Tibial artery (tissue), 4 donors: Measurements from ENCODE around the gene CTAG1B.
"Not testable (repeated sequence)": the region's sequence is repeated elsewhere in the genome, so short reads cannot be mapped to it uniquely, and the experiment has no call there.

Experiments
- DNase-seq, 2 donors: peaks; one replicate each; pipeline ENCODE4 v3.0.0-alpha.2; 2019
- H3K27ac ChIP-seq, 2 donors: fragments of 200-600 bp; sonication (generic) in 1 of 2; 1 replicate in 1 of 2; 2 replicates in 1 of 2; pipeline ENCODE4 v1.5.1; 2018 to 2019; ENCODE audit warnings: mild to moderate bottlenecking in 1 of 2
- H3K27me3 ChIP-seq, 2 donors: fragments of 200-600 bp; sonication (generic) in 1 of 2; one replicate each; pipeline versions ENCODE4 v1.5.1 to v1.6.0; 2016 to 2019
- H3K36me3 ChIP-seq, 3 donors: fragments of 200-600 bp; sonication (generic) in 2 of 3; one replicate each; pipeline ENCODE4 v1.5.1; 2016 to 2019; ENCODE audit warnings: mild to moderate bottlenecking in 2 of 3
- H3K4me1 ChIP-seq, 4 donors: fragments of 200-600 bp; sonication (generic) in 2 of 4; 1 replicate in 3 of 4; 2 replicates in 1 of 4; pipeline ENCODE4 v1.5.1; 2016 to 2019
- H3K4me3 ChIP-seq, 2 donors: fragments of 200-600 bp; sonication (generic) in 1 of 2; 1 replicate in 1 of 2; 2 replicates in 1 of 2; pipeline ENCODE4 v1.5.1; 2018 to 2019; ENCODE audit warnings: mild to moderate bottlenecking in 2 of 2
- H3K9me3 ChIP-seq, 3 donors: fragments of 200-600 bp; sonication (generic) in 1 of 3; one replicate each; pipeline ENCODE4 v1.5.1; 2016 to 2019
- intact Hi-C: fragments of 100-400 bp; cut with DNase I; formaldehyde crosslinking; loops from one replicate; pipeline ENCODE4 v1.15.0; 2023; ENCODE audit warnings: low total_unique reads
- TF ChIP-seq, protein P1 (sequence below), 2 experiments: fragments of 200-600 bp in 1 of 2; fragments of 450-650 bp in 1 of 2; IDR thresholded peaks; one replicate each; pipeline ENCODE4 v1.5.1; 2017 to 2019; ENCODE audit warnings: antibody characterized with exemption in 2 of 2, mild to moderate bottlenecking in 1 of 2, moderate library complexity in 1 of 2

CTAG1B gene

DNA sequence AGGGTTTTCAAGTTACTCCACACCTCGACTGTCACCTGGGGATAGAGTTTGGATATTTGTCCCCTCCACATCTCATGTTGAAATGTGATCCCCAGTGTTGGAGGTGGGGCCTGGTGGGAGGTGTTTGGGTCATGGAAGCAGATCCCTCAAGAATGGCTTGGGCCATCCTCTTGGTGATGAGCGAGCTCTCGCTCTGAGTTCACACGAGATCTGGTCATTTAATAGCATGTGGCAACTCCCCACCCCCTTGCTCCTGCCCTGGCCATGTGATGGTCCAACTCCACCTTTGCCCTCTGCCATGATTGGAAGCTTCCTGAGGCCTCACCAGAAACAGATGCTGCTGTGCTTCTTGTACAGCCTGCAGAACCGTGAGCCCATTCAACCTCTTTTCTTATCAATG lies 25.9 kb downstream of the CTAG1B start:
- no peak for DNase-seq
- TF ChIP-seq, protein P1, sequence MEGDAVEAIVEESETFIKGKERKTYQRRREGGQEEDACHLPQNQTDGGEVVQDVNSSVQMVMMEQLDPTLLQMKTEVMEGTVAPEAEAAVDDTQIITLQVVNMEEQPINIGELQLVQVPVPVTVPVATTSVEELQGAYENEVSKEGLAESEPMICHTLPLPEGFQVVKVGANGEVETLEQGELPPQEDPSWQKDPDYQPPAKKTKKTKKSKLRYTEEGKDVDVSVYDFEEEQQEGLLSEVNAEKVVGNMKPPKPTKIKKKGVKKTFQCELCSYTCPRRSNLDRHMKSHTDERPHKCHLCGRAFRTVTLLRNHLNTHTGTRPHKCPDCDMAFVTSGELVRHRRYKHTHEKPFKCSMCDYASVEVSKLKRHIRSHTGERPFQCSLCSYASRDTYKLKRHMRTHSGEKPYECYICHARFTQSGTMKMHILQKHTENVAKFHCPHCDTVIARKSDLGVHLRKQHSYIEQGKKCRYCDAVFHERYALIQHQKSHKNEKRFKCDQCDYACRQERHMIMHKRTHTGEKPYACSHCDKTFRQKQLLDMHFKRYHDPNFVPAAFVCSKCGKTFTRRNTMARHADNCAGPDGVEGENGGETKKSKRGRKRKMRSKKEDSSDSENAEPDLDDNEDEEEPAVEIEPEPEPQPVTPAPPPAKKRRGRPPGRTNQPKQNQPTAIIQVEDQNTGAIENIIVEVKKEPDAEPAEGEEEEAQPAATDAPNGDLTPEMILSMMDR (IDR thresholded peaks at IDR 0.05) = no peak
- H3K4me1 ChIP-seq = no peaks in the 10 kb centered on the region
- H3K27me3 ChIP-seq = no peaks in the 10 kb centered on the region
- H3K27ac ChIP-seq = no peak overlapping the region
- intact Hi-C loops = no loop called here
- H3K4me3 ChIP-seq = no peak overlapping the region
- no peaks in the 10 kb centered on the region for H3K9me3 ChIP-seq
- H3K36me3 ChIP-seq = no peaks in the 10 kb centered on the region

GRCh38 chrX:154592505-154592904 lies 26.6 kb downstream of the CTAG1B start:
- no peak overlapping the region for H3K4me3 ChIP-seq
- DNase-seq = no peak
- H3K27ac ChIP-seq = no peak overlapping the region
- H3K27me3 ChIP-seq = no peaks in the 10 kb centered on the region
- H3K36me3 ChIP-seq = no peaks in the 10 kb centered on the region
- intact Hi-C loops = no loop called here
- TF ChIP-seq, protein P1 (IDR thresholded peaks at IDR 0.05) = no peak
- no peaks in the 10 kb centered on the region for H3K9me3 ChIP-seq
- no peaks in the 10 kb centered on the region for H3K4me1 ChIP-seq

- H3K4me3 ChIP-seq, H3K27ac ChIP-seq, intact Hi-C loops, H3K36me3 ChIP-seq, H3K27me3 ChIP-seq, H3K9me3 ChIP-seq, H3K4me1 ChIP-seq, DNase-seq: not testable (repeated sequence)
Measured at GRCh38 chrX:154590415-154590814, 28.7 kb downstream of the CTAG1B start.

- DNase-seq, H3K9me3 ChIP-seq, H3K27me3 ChIP-seq, H3K36me3 ChIP-seq, intact Hi-C loops, H3K27ac ChIP-seq, H3K4me1 ChIP-seq, H3K4me3 ChIP-seq: not testable (repeated sequence)
Measured at GRCh38 chrX:154584585-154585183, 34.4 kb downstream of the CTAG1B start, which contains the start of gene CTAG1A. TSS of gene CTAG1A (plus strand) at chrX:154585133. CDS start at chrX:154585207, 74 bp downstream.

GRCh38 chrX:154582994-154583393 lies 36.1 kb downstream of the CTAG1B start:
- intact Hi-C loops, H3K4me1 ChIP-seq, DNase-seq, H3K36me3 ChIP-seq, H3K4me3 ChIP-seq, H3K27ac ChIP-seq, H3K27me3 ChIP-seq, H3K9me3 ChIP-seq: not testable (repeated sequence)

DNA sequence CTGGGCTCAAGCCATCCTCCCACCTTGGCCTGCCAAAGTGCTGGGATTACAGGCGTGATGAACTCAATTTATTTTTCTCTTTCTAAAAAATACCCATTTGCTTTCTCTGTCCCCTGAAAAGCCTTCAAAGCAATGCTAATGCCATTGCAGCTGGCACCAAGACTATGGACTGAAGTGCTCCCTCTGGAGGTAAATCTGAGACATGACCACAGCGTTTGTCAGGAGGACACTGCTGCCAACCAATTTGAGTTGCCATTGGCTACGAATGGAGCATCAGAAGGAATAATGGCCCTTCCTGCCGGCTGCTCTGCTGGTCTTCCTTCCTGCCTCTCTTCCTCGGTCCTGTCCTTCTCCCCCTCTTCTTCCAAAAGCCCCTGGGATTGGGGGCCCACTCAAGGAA lies 44.0 kb downstream of the CTAG1B start:
- H3K27ac ChIP-seq, DNase-seq, H3K27me3 ChIP-seq, intact Hi-C loops, H3K4me1 ChIP-seq, H3K9me3 ChIP-seq, H3K36me3 ChIP-seq, H3K4me3 ChIP-seq: not testable (repeated sequence)

DNA sequence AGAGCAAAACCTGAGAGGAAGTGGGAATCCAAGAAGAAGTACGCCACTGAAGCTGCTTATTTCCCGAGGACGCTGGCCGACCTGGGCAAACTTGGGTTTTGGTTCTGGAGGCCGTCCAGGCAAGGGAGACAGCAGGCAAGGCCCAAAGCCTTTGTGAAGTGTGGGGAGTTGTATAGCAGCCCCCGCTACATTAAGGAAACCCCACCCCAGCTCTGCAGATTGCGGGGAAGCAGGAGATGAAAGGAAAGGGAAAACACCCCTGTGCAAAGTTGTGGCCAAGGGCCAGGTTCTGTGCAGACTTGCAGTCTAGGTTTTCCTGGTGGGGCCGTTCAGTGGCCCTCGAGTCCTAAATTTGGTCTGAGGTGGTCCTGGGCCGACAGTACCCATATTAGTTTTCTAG lies 46.0 kb downstream of the CTAG1B start:
- H3K4me1 ChIP-seq, intact Hi-C loops, H3K9me3 ChIP-seq, H3K36me3 ChIP-seq, H3K27ac ChIP-seq, H3K4me3 ChIP-seq, DNase-seq, H3K27me3 ChIP-seq: not testable (repeated sequence)

GRCh38 chrX:154570361-154570760 lies 48.7 kb downstream of the CTAG1B start:
- not testable (repeated sequence) for H3K27me3 ChIP-seq, DNase-seq

More at GRCh38 chrX:154570361-154570760, 48.7 kb downstream of the CTAG1B start:
- H3K9me3 ChIP-seq, H3K4me3 ChIP-seq, H3K36me3 ChIP-seq, H3K27ac ChIP-seq, H3K4me1 ChIP-seq, intact Hi-C loops: not testable (repeated sequence)
